Nephron (organoid): Measurements from ENCODE around the gene DGKH.

Experiments
- H3K27ac Mint-ChIP-seq, 3 experiments: 2 replicates each; pipeline ENCODE4 v1.8.0; 2020; ENCODE audit warnings: mixed read lengths in 3 of 3, mild to moderate bottlenecking in 2 of 3, moderate library complexity in 1 of 3
- H3K27me3 Mint-ChIP-seq: 2 replicates; pipeline ENCODE4 v1.8.0; 2021; ENCODE audit warnings: low read depth, mild to moderate bottlenecking, moderate library complexity, mixed read lengths
- H3K36me3 Mint-ChIP-seq: 2 replicates; pipeline ENCODE4 v1.8.0; 2020; ENCODE audit warnings: low read depth, mixed read lengths
- H3K4me1 Mint-ChIP-seq: 2 replicates; pipeline ENCODE4 v1.8.0; 2020; ENCODE audit warnings: mixed read lengths
- H3K4me3 Mint-ChIP-seq, 3 experiments: 2 replicates each; pipeline ENCODE4 v1.8.0; 2020; ENCODE audit warnings: mild to moderate bottlenecking in 3 of 3, mixed read lengths in 3 of 3, moderate library complexity in 2 of 3
- H3K9me3 Mint-ChIP-seq: 2 replicates; pipeline ENCODE4 v1.8.0; 2020; ENCODE audit warnings: mixed read lengths
- TF ChIP-seq, protein P1 (sequence below), 3 experiments: fragments of 200-600 bp; sonication (generic); IDR thresholded peaks; one replicate each; pipeline ENCODE4 v1.5.0; 2021; ENCODE audit warnings: antibody characterized with exemption in 3 of 3; ENCODE audit not compliant: unreplicated experiment in 3 of 3

Gene DGKH

DNA sequence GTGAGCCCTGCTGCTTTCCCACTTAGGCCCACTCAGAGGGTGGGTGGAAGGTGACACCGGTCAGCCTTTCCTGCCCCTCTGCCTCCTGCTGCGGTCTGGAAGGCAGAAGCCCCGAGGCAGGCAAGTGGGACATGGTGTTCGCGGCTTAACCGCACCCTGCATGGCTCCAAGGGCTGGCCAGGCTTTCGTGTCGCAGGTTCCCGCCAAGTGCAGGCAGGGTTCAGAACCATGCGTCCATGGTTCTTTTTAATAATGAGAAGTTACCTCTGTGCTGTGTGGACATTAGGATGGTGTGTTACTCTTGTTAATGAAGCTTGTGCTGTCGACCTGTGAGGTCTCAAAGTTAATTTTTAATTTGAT, 986 bp downstream of the DGKH start:
- Mint-ChIP-seq H3K27me3 (peaks cover 21% of the 10 kb centered on the region), H3K36me3 (peaks cover 3% of the 10 kb centered on the region), H3K9me3 (no peaks in the 10 kb centered on the region), H3K27ac (peak overlapping the region in 1 of 3 experiments; percentile 44), H3K4me1 (peaks cover 5% of the 10 kb centered on the region), H3K4me3 (peak overlapping the region; percentile 87 to 88 (median 87))
- TF ChIP-seq, protein P1, sequence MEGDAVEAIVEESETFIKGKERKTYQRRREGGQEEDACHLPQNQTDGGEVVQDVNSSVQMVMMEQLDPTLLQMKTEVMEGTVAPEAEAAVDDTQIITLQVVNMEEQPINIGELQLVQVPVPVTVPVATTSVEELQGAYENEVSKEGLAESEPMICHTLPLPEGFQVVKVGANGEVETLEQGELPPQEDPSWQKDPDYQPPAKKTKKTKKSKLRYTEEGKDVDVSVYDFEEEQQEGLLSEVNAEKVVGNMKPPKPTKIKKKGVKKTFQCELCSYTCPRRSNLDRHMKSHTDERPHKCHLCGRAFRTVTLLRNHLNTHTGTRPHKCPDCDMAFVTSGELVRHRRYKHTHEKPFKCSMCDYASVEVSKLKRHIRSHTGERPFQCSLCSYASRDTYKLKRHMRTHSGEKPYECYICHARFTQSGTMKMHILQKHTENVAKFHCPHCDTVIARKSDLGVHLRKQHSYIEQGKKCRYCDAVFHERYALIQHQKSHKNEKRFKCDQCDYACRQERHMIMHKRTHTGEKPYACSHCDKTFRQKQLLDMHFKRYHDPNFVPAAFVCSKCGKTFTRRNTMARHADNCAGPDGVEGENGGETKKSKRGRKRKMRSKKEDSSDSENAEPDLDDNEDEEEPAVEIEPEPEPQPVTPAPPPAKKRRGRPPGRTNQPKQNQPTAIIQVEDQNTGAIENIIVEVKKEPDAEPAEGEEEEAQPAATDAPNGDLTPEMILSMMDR (IDR thresholded peaks at IDR 0.05; ENCODE audit: unreplicated experiment in 3 of 3), result no peak

DNA sequence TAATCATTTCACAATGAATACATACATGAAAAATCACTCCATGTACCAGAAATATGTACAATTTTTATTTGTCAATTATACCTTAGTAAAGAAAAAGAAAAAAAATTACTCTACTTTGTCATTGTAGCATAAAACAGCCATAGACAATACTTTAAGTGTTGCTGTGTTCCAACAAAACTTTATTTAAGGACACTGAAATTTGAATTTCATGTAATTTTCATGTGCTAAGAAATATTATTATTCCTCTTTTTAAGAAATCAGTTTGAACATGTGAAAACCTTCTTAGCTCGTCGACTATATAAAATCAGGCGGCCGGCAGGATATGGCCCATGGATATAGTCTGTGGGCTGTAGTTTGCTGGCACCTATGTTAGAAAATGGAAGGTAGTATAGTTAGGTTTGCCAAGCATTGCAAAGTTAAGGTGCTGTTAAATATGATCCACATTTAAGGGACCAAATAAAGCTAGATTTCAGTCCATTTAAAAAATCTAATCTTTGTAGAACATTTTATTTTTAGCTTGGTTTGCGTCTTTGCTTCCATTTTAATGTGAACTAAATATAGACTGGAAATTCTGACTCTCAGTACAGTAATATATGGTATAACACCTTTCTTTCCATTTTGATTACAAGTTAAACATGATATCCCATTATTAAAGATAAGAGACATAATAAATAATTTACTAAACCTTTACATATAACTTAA, 6.5 kb downstream of the DGKH start:
- Mint-ChIP-seq H3K4me1 (no peaks in the 10 kb centered on the region), H3K36me3 (peaks cover 19% of the 10 kb centered on the region), H3K4me3 (no peak overlapping the region), H3K27ac (no peak overlapping the region), H3K9me3 (no peaks in the 10 kb centered on the region), H3K27me3 (no peaks in the 10 kb centered on the region)
- TF ChIP-seq, protein P1 (IDR thresholded peaks at IDR 0.05; ENCODE audit: unreplicated experiment in 3 of 3), result no peak

DNA sequence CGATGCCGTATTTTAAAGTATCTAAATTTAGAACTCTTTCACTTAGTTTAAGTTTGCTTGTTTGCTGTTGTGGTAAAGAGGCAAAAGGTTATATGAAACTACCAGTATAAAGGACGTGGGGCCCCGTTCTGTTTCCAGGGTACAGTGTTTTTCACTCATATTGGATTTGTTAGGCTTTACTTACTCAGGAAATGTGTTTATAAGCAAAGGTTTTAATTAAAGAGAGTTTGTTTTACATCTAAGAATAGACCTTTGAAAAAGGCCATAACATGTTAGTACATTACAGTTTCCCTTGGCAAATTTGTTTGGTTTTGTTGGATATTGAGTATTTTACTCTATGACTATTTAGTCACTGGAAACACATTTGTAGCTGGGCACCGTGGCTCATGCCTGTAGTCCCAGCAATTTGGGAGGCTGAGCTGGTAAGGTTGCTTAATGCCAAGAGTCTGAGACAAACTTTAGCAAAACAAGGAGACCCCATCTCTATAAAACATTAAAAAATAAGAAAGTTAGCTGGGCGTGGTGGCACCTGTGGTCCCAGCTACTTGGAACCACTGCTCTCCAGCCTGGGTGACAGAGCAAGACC, 7.1 kb downstream of the DGKH start:
- no peak overlapping the region for H3K4me3 Mint-ChIP-seq
- H3K27me3 Mint-ChIP-seq, result no peaks in the 10 kb centered on the region
- H3K4me1 Mint-ChIP-seq, result no peaks in the 10 kb centered on the region
- TF ChIP-seq, protein P1 (IDR thresholded peaks at IDR 0.05; ENCODE audit: unreplicated experiment in 3 of 3), result no peak
- no peaks in the 10 kb centered on the region for H3K9me3 Mint-ChIP-seq
- H3K36me3 Mint-ChIP-seq, result peaks cover 25% of the 10 kb centered on the region
- no peak overlapping the region for H3K27ac Mint-ChIP-seq

DNA sequence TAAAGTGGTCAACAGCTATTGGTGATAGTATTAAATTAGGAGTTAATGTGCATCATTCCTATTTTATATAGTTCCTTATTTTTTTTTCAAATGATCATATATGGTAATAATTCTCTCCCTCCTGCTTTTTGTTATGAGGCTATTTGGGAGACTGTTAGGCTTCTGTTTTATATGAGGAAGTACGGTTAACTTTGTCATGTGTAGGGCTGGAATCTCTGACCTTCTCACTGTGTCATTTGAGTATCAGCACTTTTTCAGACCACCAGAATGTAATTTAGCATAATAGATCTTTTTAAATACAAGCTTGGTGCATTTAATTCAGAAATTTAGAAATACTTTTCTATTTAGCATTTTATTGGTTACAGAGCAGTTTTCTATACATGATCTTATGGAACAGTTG, 7.7 kb downstream of the DGKH start:
- H3K27ac Mint-ChIP-seq, result no peak overlapping the region
- H3K4me1 Mint-ChIP-seq, result no peaks in the 10 kb centered on the region

DNA sequence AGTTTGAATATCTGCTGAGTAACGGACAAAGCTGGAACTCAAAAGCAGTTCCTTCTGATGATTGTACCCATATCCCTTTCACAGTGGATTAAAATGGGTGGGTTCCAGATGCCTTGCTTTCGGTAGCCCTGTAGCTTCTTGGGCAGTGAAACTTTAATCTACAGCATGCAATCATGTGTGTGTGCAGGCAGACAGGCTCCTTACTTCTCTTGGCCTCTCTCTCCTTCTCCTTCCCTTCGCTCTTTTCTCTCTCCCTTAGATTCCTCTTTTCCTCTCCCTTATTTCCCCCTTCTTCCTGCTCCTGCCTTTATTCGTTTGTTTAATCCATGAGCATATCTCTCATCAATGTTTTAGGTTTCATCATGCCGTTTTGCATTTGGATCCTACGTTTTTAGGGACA, 8.1 kb downstream of the DGKH start:
- Mint-ChIP-seq H3K9me3 (no peaks in the 10 kb centered on the region), H3K27me3 (no peaks in the 10 kb centered on the region), H3K27ac (no peak overlapping the region), H3K4me1 (no peaks in the 10 kb centered on the region), H3K36me3 (peaks cover 32% of the 10 kb centered on the region), H3K4me3 (no peak overlapping the region)
- TF ChIP-seq, protein P1 (IDR thresholded peaks at IDR 0.05; ENCODE audit: unreplicated experiment in 3 of 3), result no peak

More for the DNA sequence above, 7.7 kb downstream of the DGKH start:
- no peaks in the 10 kb centered on the region for H3K27me3 Mint-ChIP-seq
- peaks cover 29% of the 10 kb centered on the region for H3K36me3 Mint-ChIP-seq
- H3K9me3 Mint-ChIP-seq, result no peaks in the 10 kb centered on the region
- TF ChIP-seq, protein P1 (IDR thresholded peaks at IDR 0.05; ENCODE audit: unreplicated experiment in 3 of 3), result no peak
- H3K4me3 Mint-ChIP-seq, result no peak overlapping the region
